HG03439 (cell line): ENCODE results near the gene KCNH6.

Experiments used
- ATAC-seq: cut with Tn5 transposase; IDR thresholded peaks from one replicate; pipeline ENCODE4 v1.9.1; 2021; ENCODE audit warnings: mild to moderate bottlenecking, moderate library complexity; ENCODE audit not compliant: unreplicated experiment

The KCNH6 gene

DNA sequence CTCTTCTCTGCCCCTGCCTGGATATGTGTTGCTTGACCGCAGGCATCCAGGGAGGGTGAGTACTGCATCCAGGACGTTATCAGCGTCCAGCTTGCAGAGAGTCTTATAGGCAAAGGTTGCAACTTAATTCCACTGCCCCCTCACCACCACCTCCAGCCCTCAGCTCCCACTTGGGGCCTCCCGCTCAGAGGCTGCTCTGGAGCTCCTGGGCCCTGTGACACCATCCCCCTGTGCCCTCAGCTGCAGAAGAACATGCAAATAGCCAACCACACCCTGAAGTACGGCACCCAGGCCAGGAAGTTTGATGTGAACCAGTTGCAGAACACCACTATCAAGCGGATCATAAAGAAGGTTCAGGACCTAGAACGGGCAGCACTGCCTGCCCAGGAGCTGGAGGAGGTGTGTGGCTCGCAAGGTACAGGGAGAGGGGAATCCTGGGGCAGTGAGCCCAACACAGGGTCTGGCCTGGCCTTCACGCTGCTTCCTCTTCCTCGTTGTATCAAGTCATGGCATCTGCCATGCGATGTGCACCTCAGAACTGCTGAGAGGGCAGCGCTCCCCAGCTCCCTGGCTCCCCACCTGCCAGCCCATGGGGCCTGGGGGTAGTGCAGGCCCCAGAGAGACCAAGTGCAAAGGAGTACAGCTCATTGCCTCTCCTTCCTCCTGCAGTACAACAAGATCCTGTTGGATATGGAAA, 36.7 kb upstream of the KCNH6 start:
- no peak for ATAC-seq

DNA sequence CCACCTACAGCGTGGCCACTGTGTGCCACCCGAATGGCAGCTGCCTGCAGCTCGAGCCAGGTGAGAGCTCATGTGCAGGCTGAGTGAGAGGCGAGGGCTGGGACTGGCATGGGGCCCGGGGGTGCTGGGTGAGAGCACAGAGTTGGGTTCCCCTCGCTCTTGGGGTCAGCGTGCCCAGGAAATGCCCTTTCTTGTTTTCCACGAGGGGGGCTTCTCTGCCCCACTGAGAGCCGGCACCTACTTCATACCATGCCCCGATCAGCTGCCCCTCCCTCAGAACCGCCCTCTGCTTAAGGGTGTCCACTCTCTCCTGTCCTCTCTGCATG, 36.2 kb upstream of the KCNH6 start:
- no peak for ATAC-seq

- ATAC-seq: no peak
Measured at GRCh38 chr17:63488851-63489250, 34.3 kb upstream of the KCNH6 start.

GRCh38 chr17:63489291-63489690, 33.9 kb upstream of the KCNH6 start:
- ATAC-seq: no peak

- ATAC-seq: no peak
Measured at GRCh38 chr17:63490329-63490728, 32.8 kb upstream of the KCNH6 start.

DNA sequence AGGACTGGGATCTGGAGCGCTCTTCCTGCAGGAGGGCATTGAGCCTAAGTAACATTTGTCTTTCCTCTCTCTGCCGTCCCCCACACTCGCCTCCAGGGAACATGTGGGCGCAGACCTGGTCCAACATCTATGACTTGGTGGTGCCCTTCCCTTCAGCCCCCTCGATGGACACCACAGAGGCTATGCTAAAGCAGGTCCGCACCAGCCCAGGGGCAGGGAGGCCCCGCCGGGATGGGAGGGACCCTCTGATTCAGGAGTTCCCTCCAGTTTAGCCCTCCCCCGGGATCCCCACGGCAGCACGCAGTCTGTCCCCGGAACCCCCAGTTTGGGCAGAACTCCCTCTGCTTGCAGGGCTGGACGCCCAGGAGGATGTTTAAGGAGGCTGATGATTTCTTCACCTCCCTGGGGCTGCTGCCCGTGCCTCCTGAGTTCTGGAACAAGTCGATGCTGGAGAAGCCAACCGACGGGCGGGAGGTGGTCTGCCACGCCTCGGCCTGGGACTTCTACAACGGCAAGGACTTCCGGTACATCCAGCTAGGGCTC, 32.2 kb upstream of the KCNH6 start:
- no peak for ATAC-seq

DNA sequence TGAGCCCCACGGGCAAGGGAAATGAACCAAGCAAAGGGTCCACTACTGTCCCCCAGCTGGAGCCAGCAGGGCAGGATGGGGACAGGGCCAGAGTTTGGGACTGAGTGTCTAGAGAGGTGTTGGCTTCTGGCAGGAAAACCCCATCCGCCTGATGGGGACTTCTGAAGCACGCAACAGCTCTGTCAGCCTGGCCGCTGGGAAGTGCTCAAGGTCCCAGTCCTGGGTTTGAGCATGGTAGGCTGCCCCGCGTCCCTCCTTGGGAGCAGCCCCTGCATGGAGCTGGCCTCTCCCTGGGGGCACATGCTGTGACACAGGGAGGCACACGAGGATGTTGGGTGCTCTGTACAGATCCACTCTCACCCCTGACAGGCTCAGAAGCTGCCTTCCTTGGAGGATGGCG, 31.7 kb upstream of the KCNH6 start:
- ATAC-seq: no peak

DNA sequence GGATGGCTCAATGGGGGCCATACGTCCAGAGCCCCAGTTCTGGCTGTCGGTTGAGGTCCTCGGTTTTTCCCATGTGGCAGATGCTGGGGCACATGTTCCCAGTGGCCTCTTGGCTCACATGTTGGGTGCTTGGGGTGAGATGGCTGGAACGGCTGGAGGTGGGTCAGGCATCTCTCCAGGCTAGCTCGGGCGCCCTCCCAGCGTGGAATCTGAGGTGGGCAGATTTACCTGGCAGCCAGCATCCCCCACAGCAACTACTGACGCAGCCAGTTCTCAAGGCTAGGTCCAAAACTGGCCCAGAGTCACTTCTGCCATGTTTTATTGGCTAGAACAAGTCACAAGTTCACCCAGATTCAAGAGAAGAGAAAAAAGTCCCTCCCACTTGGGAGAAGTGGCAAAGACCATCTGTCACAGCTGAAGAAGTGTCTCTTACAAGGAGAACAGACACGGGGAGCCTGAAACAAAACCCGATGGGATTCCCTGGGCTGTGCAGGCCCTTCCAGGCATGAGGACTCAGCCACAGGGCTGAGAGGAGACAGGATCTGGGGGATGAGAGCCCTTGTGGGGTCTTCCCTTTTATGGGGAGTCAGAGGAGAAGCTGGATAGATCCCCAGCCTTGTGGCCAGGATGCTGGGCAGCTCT, 31.1 kb upstream of the KCNH6 start:
- ATAC-seq: no peak

DNA sequence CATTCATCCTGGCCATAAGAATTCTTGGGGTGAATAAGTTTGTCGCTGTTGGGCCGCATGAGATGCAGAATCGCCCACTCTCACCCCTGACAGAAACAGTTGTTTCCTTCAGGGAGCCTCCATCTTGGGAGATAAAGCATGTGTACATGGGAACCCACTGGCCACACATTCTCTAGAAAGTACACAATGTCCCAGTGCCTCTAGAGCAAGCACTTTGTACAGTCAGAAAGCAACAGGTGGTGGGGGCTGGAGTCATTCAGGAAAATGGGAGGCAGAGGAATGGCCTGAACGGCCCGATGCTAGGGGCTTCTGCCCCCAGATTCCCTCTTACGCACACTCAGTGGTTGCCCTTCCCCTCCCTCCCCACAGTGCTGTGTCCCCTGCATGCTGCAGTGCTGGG, 30.2 kb upstream of the KCNH6 start:
- no peak for ATAC-seq

GRCh38 chr17:63493411-63493810, 29.7 kb upstream of the KCNH6 start:
- no peak for ATAC-seq

GRCh38 chr17:63494300-63494928, 28.7 kb upstream of the KCNH6 start:
- no peak for ATAC-seq

DNA sequence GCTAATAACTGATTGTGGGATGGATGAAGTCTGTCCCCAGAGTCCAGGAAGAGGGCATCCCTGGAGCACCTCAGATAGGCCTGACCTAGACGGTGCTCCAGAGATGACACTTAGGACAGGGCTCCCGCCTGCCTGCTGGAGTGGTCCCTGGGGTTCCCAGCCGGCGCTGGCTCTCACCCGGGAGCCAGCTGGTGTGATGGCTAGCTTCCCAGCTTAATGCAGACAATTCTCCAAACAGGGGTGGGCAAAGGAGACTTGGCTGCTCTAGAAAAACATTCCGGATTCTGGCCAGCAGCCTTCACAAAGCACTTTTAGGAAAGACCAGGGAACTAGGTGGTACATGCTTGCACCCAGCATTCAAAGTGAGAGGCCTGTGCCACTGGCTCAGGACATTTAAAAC, 27.7 kb upstream of the KCNH6 start:
- ATAC-seq: no peak

- ATAC-seq: no peak
Measured at GRCh38 chr17:63496177-63496576, 27.0 kb upstream of the KCNH6 start.

- ATAC-seq: no peak
Measured at GRCh38 chr17:63496663-63497400, 26.3 kb upstream of the KCNH6 start.

- ATAC-seq: no peak
Measured at GRCh38 chr17:63497708-63498483, 25.3 kb upstream of the KCNH6 start.

GRCh38 chr17:63498626-63499195, 24.4 kb upstream of the KCNH6 start:
- ATAC-seq: no peak

DNA sequence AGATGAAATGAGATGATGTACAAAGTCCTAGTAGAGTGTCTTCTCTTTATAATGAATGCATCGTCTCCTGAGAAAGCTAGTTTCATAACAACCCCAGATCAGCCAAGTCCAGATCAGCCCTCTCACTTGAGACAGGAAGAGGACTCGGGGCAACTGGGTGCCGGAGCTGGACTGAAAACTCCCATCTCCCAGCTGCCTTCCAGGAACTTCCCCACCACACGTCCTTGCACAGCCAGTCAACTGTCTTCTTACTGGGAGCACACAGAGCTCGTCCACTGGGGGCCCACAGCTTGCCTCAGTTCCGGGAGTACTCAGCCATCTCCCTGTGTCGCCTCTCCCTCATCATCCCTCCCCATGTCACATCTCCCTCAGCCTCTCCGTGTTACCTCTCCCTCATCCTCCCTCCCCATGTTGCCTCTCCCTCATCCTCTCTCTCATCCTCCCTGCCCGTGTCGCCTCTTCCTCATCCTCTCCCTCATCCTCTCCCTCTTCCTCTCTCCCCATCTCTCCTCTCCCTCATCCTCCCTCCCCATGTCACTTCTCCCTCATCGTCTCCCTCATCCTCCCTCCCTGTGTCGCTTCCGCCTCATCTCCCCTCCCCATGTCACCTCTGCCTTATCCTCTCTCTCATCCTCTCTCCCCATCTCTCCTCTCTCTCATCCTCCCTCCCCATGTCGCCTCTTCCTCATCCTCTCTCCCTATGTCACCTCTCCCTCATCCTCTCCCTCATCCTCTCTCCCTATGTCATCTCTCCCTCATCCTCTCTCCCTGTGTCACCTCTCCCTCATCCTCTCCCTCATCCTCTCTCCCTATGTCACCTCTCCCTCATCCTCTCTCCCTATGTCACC, 22.4 kb upstream of the KCNH6 start:
- no peak for ATAC-seq

GRCh38 chr17:63503341-63503705, 19.8 kb upstream of the KCNH6 start:
- no peak for ATAC-seq

DNA sequence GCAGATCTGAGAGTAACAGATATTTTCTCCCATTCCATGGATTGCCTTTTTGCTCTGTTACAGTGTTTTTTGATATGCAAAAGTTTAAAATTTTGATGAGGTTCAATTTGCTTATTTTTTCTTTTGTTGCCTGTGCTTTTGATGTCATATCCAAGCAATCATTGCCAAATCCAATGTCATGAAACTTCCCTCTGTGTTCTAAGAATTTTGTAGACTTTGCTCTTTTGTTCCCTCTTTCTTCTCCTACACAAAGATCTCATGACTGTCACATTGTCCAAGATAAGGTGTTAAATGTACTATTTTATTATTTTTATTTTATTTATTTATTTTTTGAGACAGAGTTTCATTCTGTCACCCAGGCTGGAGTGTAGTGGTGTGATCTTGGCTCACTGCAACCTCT, 18.9 kb upstream of the KCNH6 start:
- no peak for ATAC-seq

GRCh38 chr17:63505341-63505740, 17.8 kb upstream of the KCNH6 start:
- no peak for ATAC-seq
